Measurements from ENCODE around the gene TRAPPC6A. TPM values are rescaled to one million over a fixed set of nuclear protein-coding genes. Genes with fewer than 3 reads are reported as not detected.
A peak's percentile ranks its signal among the peaks of the same experiment; 100 is the strongest.
"Not testable (repeated sequence)": the region's sequence is repeated elsewhere in the genome, so short reads cannot be mapped to it uniquely, and the experiment has no call there.

TRAPPC6A gene
- total RNA-seq, 1 experiment from 2014 or later = 38.4 TPM

- peak; percentile 60 for DNase-seq (ENCODE audit: low spot score)
- in situ Hi-C loops (cut with HindIII; ENCODE audit: low sequenced_read_pairs) = not testable (repeated sequence)
These were observed 59.3 kb downstream of the TRAPPC6A start for GRCh38 chr19:45118591-45119355.

- DNase-seq (ENCODE audit: low spot score) = no peak
- in situ Hi-C loops (cut with HindIII; ENCODE audit: low sequenced_read_pairs) = no loop called here
These were observed 59.9 kb downstream of the TRAPPC6A start for GRCh38 chr19:45118106-45118505.

GRCh38 chr19:45117671-45118070 is 60.4 kb downstream of the TRAPPC6A start:
- DNase-seq (ENCODE audit: low spot score) = peak; percentile 61
- in situ Hi-C loops (cut with HindIII; ENCODE audit: low sequenced_read_pairs) = no loop called here

- in situ Hi-C loops (cut with HindIII; ENCODE audit: low sequenced_read_pairs) = no loop called here
- DNase-seq (ENCODE audit: low spot score) = peak; percentile 47
These were observed 60.9 kb downstream of the TRAPPC6A start for GRCh38 chr19:45117167-45117594.

- in situ Hi-C loops (cut with HindIII; ENCODE audit: low sequenced_read_pairs) = no loop called here
- no peak for DNase-seq (ENCODE audit: low spot score)
These were observed 62.0 kb downstream of the TRAPPC6A start for GRCh38 chr19:45115809-45116615.

- in situ Hi-C loops (cut with HindIII; ENCODE audit: low sequenced_read_pairs) = no loop called here
- DNase-seq (ENCODE audit: low spot score) = no peak
These were observed 63.9 kb downstream of the TRAPPC6A start for GRCh38 chr19:45114116-45114515.

- in situ Hi-C loops (cut with HindIII; ENCODE audit: low sequenced_read_pairs) = no loop called here
- DNase-seq (ENCODE audit: low spot score) = no peak
These were observed 64.4 kb downstream of the TRAPPC6A start for GRCh38 chr19:45113628-45114027.

Other genes starting within 250 kb of the TRAPPC6A start
- gene APOC4, start 236.0 kb downstream of the TRAPPC6A start, total RNA-seq (2014; rRNA removed; shearing (Covaris generic)) = not detected in 2 replicates
- not detected in 2 replicates for gene APOC2, start 232.2 kb downstream of the TRAPPC6A start, total RNA-seq (2014; rRNA removed; shearing (Covaris generic))
- 6.2 and 17.2 TPM in 2 replicates for gene CLPTM1, start 222.9 kb downstream of the TRAPPC6A start, total RNA-seq (2014; rRNA removed; shearing (Covaris generic))
- 12.7 and 16.6 TPM in 2 replicates for gene RELB, start 176.8 kb downstream of the TRAPPC6A start, total RNA-seq (2014; rRNA removed; shearing (Covaris generic))
- 12.1 and 23.8 TPM in 2 replicates for gene CLASRP, start 139.2 kb downstream of the TRAPPC6A start, total RNA-seq (2014; rRNA removed; shearing (Covaris generic))
- gene ZNF296, start 101.8 kb downstream of the TRAPPC6A start, total RNA-seq (2014; rRNA removed; shearing (Covaris generic)) = not detected in 2 replicates
- gene GEMIN7, start 99.0 kb downstream of the TRAPPC6A start, total RNA-seq (2014; rRNA removed; shearing (Covaris generic)) = 93.1 and 100 TPM in 2 replicates
- gene PPP1R37, start 85.1 kb downstream of the TRAPPC6A start, total RNA-seq (2014; rRNA removed; shearing (Covaris generic)) = 28.6 and 42.6 TPM in 2 replicates
- 0.31 TPM in 1 of 2 replicates, not detected in the other for gene NKPD1, start 17.3 kb downstream of the TRAPPC6A start, total RNA-seq (2014; rRNA removed; shearing (Covaris generic))
- 9.0 and 14.7 TPM in 2 replicates for gene BLOC1S3, start 547 bp upstream of the TRAPPC6A start, total RNA-seq (2014; rRNA removed; shearing (Covaris generic))
- not detected in 2 replicates for gene EXOC3L2, start 67.2 kb upstream of the TRAPPC6A start, total RNA-seq (2014; rRNA removed; shearing (Covaris generic))
- 19.2 and 23.6 TPM in 2 replicates for gene MARK4, start 73.0 kb upstream of the TRAPPC6A start, total RNA-seq (2014; rRNA removed; shearing (Covaris generic))
- 8.1 and 9.7 TPM in 2 replicates for gene CKM, start 144.6 kb upstream of the TRAPPC6A start, total RNA-seq (2014; rRNA removed; shearing (Covaris generic))
- gene KLC3, start 162.5 kb upstream of the TRAPPC6A start, total RNA-seq (2014; rRNA removed; shearing (Covaris generic)) = 9.7 and 18.6 TPM in 2 replicates
- 60.2 and 60.6 TPM in 2 replicates for gene ERCC2, start 192.3 kb upstream of the TRAPPC6A start, total RNA-seq (2014; rRNA removed; shearing (Covaris generic))
- gene PPP1R13L, start 226.8 kb upstream of the TRAPPC6A start, total RNA-seq (2014; rRNA removed; shearing (Covaris generic)) = 3.6 and 21.0 TPM in 2 replicates
- 28.4 and 32.3 TPM in 2 replicates for gene POLR1G, start 228.4 kb upstream of the TRAPPC6A start, total RNA-seq (2014; rRNA removed; shearing (Covaris generic))
- gene ERCC1, start 245.7 kb upstream of the TRAPPC6A start, total RNA-seq (2014; rRNA removed; shearing (Covaris generic)) = 115 and 130 TPM in 2 replicates